ENCODE results near the gene BCAS3.

The BCAS3 gene

DNA sequence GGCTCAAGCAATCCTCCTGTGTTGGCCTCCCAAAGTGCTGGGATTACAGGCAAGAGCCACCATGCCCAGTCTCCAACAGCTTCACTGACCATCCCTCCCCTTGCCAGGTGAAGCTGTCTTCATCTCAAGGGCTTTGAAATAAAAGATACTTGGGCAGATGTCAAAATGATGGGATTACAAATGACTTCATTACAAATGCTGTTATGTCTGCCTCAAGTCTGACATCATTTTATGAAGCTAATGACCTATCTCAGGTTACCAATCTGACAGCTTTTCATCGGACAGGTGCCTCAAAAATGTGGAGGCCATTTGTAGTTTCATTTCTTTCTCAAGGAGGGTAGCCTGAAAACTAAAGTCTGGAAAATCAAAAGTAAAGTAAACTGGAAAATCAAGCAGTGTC is 398.3 kb downstream of the BCAS3 start:
- DNase-seq = no peak

DNA sequence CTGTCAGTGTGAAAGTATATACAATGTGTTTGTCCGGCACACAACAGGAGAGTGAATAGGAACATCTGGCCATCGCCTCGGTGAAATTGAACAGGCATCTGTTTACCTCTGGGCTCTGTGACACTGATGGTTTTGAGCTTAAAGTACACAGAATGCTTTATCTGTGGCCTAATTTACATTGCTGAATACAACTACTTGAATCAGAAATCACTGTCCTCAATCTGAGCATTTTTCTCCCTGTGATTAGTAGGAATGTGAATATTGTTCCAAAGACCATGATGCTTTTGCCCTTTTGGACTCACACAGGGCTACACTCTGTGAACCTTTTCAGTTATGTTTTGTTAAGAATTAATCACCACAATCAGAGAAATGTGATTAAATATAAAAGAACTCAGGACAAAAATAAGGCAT is 399.0 kb downstream of the BCAS3 start:
- DNase-seq = peak; percentile 41

DNA sequence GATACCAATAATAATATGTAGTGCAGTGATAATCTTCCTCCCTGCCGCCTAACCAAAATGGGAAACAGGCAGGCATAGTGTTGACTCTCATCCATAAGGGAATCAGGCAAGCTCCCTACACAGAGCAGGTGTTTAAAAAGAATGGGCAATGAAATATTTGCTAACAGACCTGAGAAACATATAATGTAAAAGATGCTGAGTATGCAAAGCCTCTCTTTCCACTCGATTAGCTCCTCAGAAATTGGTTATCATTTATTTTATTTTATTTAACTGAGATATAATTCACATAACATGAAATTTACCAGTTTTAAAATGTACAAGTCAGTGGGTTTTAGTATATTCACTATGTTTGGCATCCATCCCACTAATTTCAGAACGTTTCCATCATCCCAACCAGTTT is 404.3 kb downstream of the BCAS3 start:
- DNase-seq = no peak

DNA sequence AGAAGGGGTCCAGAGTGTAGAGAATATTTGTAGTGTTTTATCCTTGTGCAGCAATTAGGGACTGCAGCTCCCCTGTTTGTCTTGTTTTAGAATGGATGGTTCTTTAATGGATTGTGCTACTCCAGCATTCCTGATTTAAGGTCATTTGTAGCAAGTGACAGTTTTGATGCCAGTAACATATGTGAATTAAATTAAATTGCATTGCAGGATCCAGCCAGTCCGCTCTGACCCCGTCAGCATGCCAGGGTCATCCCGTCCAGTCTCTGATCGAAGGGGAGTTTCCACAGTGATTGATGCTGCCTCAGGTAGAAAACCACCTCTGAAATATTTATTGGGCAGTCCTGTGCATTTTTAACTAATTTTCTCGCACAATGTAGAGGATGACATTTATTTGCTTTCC is 406.6 kb downstream of the BCAS3 start:
- no peak for DNase-seq

DNA sequence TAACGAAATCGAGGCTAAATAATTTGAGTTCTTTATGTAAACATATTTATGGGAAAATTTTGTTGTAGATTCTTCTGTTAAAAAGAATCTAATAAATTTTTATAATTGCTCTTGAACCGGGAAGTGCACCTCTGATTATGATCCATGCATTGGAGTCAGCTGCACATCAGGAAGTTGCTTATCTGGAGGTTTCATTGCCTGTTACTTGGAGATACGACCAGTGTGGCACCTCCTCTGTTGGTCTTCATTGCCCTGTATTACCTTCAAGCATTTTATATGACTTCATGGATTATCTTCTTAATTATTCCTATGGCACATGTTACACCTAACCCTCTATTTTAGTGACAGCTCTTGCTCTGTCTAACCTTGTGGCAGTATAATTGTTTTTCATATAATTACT is 409.4 kb downstream of the BCAS3 start:
- no peak for DNase-seq

DNA sequence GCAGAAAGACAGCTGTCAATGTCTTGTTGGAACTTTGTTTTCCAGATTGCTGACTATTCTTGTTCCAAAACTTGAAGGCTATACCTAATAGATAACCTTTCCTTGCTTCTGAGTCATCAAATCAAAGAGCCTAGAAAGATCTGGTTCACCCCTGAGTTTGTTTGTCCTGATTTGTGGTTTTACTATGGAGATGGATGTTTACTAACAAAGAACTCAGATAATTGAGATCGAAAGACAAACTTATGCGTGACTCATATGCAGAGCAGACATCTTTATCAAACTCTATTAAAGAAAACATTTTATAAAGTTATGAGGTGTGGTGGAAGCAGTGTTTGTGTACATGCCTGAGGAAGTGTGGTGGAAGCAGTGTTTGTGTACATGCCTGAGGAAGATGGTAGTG is 410.9 kb downstream of the BCAS3 start:
- no peak for DNase-seq

DNA sequence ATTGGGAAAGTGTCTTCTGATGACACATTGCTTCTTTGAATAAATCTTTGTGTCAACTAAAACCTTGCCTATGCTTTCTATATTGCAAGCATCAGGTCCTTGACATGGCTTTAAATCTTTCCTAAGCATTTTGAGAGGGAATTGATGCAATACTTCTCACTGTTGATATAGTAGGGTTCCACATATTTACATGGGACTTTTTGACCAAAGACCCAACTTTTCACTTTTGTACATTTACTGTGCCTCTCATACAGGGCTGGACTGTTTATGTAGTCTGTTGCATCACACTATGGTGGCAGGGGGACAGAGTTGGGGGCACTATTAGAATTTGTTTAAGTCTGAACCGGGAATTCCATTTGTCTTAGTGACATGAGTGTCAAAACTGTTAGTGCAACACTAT is 413.4 kb downstream of the BCAS3 start:
- DNase-seq = no peak

DNA sequence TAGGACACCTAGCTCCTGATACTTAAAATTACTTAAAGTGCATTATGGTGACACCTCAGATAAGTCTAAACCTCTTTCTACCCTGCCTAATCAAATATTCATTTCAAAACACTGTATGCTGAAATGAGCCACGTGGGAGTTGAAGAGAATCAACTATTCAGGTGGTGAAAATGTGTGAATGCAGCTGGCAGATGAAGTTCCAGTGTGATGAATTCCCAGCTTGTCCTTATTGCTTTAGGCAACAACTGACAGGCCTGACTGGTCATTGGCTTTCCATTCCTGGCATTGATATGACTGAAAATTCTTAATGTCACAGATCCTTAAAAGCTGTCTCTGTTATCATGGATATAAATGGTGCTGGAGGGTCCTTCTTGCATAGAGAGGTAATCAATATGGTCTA is 420.1 kb downstream of the BCAS3 start:
- no peak for DNase-seq

DNA sequence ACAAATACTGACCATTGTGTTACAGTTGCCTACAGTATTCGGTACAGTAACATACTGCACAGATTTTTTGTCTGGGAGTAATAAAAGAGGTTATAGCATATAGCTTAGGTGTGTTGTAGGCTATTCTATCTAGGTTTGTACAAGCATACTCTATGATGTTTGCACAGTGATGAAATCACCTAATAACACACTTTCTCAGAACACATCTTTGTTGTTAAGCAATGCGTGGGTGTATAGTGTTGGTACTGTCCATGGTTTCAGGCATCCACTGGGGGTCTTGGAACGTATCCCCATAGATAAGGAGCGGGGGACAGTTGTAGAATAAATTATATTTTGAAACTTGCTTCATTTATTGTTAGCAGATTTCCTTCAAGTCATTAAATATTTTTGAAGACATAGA is 428.7 kb downstream of the BCAS3 start:
- DNase-seq = no peak

DNA sequence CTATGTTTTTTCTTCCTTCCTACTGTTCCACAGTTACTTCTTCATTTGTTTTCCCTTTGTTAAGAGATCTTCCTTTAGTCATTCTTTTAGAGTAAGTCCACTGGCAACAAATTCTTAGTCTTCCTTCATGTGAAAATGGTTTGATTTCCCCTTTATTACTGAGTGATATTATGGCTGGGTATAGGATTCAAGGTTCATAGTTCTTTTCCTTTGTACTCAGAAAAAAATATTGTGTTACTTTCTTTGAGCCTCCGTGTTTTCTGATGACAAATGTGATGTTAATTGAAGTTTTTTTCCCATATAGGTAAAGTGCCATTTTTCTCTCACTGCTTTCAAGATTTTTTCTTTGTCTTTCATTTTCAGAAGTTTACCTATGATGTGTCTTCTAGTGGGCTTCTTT is 438.9 kb downstream of the BCAS3 start:
- no peak for DNase-seq

DNA sequence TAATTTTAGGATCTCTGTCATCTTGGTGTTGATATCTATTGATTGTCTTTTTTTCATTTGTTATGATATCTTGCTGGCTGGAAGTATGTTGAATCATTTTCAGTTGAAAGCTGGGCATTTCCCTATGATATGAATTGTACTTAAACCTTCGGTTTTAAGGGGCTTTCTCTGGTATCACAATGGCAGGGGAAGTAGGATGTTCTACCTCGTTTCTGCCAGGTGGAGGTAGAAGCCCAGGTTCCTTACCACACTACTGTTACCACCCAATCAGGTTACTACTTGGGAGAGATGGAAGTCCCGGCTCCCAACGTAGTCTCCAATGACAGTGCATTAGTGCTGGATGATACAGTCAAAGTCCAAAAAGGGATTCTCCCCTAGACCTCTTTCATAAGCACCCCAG is 440.3 kb downstream of the BCAS3 start:
- DNase-seq = no peak

DNA sequence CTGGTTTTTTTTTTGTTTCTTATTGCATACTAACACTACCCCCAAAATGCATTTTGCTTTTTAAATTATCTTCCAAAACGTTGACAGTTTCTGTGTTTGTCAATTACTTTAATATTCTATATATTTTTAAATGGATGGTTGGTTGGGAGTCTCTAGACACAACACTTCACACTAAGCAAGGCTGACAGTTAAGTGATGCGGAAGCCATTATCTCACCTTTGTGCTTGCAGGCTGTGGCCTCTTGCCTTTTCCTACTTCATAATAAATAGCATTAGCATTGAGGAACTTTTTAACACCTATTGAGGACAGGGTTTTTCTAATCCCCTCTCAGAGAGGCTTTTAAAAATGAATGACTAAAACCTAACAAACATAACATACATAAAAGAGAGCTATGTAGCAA is 441.2 kb downstream of the BCAS3 start:
- no peak for DNase-seq

DNA sequence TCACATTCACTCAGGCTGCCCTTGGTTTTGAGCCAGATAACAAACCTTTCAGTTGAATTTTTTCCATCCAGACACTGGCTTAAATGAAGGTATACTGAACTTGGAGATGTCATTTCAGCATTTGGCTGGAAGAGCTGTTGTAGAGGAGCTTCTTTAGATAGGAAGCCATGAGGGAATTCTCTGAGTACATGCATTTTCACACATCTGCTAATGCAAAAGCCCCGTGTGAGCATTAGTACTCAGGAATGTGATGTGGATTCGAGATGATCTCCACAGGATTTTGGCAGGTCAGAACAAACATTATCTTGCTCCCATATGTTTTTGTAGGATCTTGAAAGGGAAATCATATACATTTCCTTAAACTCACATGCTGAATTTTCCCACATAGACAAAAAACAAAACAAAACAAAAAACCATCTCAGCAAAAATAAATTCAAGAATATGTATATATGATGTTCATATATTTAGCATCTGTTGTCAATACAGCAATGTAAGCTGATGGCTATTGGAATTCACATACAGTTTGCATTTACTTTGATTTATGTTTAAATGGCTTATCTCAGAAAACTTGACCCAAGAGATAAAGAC is 444.8 kb downstream of the BCAS3 start:
- no peak for DNase-seq

DNA sequence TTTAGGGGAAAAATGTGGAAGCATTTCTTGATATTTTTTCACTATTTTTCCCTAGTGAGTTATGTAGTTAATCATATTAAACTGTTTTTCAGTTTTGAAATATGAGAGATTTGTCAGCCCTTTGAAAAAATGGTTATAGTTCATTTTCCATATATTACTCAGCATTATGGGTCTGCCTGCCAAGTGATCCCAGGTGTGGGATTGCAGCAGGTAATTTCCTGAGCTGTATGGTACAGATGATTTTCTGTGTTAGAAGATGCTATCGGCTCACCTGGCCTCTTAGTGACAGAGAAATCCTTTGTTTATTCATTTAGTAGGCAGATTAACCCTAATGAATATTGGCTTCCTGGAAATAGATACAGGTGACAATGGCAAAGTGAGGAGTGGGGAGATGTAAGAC is 446.9 kb downstream of the BCAS3 start:
- DNase-seq = no peak

DNA sequence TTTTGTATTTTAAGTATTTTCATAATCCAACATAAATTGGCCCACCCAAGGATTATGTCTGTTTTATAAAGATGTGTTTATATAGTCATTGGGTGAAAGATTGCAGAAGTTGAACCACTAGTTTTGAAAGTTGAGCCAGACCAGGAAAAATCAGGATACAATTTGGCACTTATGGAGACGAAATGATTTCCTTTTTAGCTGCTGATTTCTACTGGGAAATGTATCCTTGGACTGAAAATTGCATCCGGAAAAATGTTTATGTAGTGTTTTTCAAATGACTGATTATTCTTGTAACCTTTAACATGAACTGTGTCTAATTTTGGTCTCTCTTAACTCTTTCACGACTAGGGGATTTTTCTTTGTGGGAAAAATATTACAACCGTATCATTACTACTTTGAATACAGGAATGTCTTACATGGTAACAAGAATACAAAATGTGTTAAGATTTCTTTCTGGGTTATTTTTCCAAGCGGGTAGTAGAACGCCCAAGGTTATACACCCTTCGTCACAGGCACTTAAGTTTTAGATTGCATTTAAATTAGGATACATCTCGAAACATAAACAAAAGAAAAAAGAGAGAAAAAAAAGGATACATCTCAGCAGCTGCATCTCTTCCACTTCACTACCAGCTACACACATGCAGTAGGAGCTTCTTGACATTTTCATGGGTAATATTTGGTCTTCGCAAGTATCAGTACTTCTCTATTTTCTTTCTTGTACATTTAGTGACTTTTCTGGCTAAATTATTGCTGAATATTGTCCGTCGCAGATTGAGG is 449.0 kb downstream of the BCAS3 start:
- DNase-seq = no peak

DNA sequence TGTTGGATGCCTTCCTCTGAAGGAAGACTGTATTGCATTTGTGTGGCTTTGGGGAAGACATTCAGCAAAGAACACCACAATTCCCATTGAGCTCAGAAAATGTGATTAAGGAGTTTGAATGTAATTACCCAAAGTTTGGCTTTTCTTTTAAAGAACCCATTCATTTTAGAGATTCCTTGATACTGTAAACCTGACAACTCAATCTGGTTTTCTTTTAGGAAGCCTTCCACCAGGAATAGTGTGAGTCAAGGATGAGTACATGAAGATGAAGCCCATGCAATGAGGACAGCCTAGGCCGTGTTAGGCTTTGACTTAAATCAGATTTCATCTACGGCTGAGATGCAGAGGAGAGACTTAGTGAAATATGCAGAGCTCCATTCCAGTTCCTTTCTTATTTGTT is 450.3 kb downstream of the BCAS3 start:
- no peak for DNase-seq

DNA sequence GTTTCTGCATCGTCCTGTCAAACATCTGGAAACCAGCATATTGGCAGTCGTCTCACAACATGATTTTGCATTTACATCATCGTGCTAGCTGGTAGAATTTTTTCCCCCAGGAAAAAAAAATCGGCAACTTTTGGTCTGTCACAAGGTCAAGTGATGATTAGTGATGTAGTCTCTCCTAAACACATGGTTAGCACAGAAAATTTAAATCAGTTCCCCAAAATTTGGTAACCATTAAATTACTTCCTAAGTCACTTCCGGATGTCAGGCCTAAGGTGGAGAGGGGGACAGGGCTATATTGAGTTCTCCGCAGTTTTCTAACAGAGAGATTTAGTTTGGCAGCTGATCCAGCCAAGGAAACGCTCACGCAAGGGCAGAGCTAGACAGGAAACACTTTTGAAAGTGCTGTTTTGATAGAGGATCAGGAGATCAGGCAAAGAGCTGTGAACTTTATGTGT is 451.0 kb downstream of the BCAS3 start:
- no peak for DNase-seq

DNA sequence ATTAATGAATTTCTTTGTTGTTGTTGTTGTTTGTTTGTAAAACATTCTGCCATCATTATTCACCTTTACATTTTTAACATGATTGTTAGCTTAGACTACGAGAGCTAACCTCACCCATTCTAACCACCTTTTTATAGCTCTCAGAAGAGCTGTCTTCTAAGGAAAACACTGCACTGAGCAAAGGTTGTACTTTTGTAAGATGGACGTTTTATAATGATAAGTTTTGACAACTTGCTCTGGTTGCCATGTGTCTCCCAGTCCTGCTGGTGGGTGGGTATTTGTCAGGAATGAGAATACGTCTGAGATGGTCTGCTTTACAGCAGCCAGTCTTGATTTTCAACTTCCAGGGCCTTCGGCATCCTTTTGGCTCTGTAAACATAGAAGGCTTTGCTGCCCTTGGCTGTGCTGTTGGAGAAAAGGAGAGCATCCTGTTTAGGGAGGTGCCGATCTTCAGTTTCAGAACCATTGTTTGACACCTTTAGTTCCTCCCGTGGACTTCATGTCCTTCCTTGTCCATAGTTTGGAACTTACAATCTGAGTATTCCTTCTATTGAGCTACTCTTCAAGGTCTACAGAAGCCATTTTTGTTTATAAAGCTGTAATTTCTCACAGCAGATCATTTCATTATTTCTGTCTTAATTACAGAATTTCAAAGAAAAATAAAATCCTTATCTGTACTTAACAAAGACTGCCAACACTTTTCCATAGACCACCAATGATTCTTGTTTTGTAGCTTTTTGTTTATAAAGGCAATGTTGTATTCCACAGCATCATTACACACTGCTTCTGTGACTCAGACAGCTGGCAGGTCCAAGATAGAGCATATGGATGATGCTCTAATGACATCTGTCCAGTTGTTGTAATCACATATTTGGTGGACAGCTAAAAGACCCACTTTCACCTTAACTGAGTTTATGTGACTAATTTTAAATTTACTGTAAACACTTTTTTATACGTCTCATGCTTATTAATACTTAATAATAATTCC is 451.9 kb downstream of the BCAS3 start:
- DNase-seq = no peak

DNA sequence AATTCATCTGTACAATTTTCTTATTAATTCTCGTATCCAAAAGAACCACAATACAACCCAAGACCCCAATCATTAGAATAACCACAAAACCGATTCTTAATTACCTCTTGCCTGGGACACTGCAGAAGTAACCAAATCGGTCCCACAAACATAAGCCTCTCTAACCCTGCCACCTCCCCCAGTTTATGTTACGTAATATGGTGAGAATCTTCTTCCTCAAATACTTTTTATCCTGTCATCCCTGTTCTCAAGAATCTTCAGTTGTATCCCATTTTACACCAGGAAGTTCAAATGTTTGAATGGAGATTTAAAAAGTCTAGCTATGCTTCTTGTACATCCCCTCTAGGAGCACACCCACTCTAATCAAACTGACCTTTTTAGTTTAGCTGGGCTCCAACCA is 452.7 kb downstream of the BCAS3 start:
- DNase-seq = no peak

DNA sequence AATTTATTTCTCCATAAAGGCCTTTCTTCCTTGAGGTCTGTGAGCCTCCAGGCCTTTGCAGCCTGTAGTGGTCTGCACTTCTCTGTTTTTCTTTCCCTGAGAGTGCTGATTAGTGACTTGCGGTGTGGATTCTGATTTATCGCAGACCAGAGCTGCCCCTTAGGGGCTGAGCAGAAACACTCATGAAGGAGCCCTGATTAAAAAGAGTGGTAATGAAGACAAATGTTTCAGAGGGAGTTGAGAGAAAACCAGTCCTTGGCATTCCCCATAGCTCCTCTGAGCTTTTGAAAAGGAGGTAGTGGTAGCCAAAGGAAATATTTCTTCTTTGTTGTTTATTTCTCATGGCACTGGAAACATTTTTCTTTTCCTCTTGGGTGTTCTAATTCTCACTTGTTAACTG is 453.9 kb downstream of the BCAS3 start:
- DNase-seq = no peak

DNA sequence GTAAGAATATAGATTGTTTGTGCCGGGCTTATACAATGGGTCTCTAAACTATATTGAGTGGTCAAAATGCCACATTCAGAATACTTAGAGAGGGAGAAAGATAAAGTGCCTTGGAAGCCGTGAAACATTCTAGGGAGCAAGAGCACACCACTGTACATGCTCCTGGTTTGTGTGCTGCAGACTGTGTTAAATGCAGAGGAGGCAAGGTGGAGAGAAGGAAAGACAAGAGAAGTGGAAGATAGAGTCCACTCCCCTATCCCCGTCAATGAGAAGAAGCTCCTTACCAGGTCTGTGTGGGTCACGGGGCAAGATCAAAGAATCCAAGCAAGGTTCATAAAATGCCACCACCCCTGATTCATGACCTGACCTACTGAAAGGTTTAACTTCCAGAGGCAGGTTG is 454.9 kb downstream of the BCAS3 start:
- no peak for DNase-seq

DNA sequence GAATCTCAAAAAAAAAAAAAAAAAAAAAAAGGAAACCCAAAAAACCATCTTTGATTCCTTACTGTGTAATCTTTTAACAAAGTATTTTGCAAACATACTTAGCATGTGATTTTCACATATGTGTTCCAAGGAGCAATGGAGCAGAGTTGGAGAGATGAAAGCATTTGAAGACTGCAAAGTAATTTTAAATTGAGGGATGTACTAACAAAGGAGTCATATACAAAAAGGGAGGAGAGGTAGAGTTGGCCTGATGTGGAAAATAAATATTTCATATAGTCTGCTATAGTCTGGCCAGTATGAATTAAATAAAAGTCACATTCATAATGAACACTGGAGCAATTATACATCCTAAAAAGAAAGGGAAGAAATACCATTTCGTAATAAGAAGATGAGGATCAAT is 456.2 kb downstream of the BCAS3 start:
- no peak for DNase-seq

DNA sequence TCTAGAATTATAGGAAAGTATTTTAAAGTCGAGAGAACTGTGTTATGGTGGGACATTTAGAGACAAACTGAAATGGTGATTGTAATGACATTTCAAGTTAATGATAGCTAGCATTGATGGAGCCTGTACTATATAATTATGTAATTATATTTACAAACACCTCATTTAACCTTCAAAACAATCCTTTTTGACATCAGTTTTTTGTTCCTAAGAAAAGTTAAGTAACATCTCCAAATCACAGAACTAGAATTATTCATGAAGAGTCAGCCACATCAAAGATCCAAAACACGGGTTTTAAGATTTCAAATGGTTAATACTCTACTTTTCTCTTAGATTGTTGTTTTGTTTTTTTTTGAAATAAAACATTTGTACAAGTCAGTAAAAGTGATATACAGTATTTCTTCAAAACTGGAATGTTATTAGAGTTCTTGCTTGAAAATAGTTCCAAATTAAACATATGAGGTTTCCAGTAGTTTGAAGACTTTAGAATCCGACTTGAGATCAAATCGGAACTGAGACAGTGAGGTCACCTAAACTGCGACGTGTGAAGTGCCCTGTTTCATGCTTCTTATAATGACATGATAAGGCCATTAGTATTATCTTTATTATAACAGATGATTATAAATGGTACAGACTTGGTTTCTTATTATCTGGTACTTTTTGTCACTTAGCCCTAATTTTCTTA is 457.0 kb downstream of the BCAS3 start:
- no peak for DNase-seq
